ENCODE results near the gene M1AP.

GRCh38 chr2:74695663-74696062 is 47.5 kb upstream of the M1AP start:
- TF ChIP-seq POLR2A (IDR thresholded peaks at IDR 0.05), result no peak
- TF ChIP-seq CTCF (IDR thresholded peaks at IDR 0.05), result no peak
- TF ChIP-seq POLR2AphosphoS5 (IDR thresholded peaks at IDR 0.05; ENCODE audit: insufficient read depth in 1 of 2, low read depth in 1 of 2), result no peak
